Hematopoietic multipotent progenitor cell (in vitro differentiated cells): ENCODE data around the gene PGM5. TPM values are rescaled to one million over a fixed set of nuclear protein-coding genes. Genes with fewer than 3 reads are reported as not detected.

Source experiments
- DNase-seq, 3 donors: peaks; one replicate each; pipeline ENCODE4 v3.0.0-alpha.2; 2011 to 2015; ENCODE audit warnings: low read depth in 2 of 3, low spot score in 2 of 3
- total RNA-seq: library from RNA; depleted of rRNA; stranded (reverse); fragments of >200 nt; gene quantifications from one replicate; pipeline ENCODE4 v1.2.3, GENCODE V29; 2012

PGM5 gene
- total RNA-seq, 1 donor, result 14.8 TPM

DNA sequence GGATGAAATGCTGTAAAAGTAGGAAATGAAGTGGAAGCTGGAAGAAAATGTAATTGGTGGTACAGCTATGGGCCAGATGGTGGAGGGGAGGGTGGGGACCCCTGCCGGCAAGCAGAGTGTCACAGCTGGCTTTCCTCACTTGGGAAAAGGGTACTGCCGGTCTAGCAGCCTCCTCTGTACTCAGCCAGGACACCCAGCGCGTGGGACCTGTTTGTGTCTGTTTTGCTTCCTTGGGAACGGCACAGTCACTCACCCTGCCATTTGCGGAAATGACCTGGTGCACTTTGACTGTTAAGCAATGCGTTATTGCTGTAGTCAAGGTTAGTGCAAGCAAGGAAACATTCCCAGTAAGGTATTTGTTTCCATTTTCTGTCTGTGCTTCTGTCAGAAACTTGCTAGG lies 174.2 kb downstream of the PGM5 start:
- DNase-seq, result no peak

DNA sequence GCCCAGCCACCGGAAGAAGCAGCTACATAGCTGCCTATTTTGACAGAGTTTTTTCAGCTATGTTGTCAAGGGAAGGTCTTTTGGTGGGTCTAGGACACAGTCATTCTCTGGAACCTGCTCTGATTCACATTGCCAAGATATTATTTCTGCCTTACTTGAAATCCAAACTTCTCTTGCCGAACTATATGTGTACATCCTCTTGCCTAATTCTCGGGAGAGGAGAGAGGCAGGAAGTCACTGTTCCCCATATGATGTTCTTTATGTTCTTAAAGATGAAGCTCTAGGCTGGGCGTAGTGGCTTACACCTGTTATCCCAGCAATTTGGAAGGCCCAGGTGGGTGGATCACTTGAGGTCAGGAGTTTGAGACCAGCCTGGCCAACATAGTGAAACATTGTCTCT lies 175.7 kb downstream of the PGM5 start:
- no peak for DNase-seq

- DNase-seq, result no peak
These were observed 177.3 kb downstream of the PGM5 start for GRCh38 chr9:68533678-68534077.

DNA sequence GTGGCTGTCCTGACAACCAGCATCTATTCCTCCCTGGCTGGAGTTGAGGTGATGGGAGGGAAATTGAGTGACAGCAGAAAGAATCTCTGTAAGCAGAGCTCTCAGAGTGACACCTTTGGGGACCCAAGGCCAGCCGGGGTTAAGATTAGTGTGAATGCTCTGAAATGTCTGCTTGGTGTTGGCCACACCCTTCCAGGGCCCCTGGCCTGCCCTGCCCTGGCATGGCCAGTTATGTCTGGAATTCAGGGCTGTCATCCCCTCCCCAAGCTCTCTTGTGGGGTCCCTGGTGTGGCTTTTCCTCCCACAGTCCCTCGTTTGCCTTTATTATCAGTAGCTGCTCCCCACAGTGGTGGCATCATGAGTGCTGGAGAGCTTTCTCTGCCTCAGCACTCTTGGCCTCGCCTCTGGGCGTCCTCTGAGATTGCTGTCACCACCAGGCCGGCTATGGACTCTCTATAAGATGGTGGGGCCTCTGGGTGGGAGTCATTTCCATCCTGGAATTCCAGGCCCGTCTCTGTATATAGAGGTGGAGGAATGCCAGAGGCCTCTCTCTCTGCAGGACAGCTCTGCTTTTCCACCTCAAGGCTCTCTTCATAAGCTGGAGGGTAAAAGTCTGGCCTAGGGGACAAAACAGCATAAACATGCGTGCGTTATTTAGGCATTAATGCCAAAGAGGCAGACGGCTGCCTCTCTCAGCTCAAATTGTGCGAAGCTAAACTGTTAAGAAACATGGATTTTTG lies 180.6 kb downstream of the PGM5 start:
- DNase-seq, result no peak

GRCh38 chr9:68537616-68537880 lies 181.1 kb downstream of the PGM5 start:
- no peak for DNase-seq

GRCh38 chr9:68538200-68538599 lies 181.8 kb downstream of the PGM5 start:
- DNase-seq, result no peak

- DNase-seq, result no peak
These were observed 184.5 kb downstream of the PGM5 start, which contains the start of gene TMEM252 for GRCh38 chr9:68540712-68541535. Gene TMEM252 (minus strand): TSS chr9:68540883. CDS start chr9:68540814, 69 bp downstream.

DNA sequence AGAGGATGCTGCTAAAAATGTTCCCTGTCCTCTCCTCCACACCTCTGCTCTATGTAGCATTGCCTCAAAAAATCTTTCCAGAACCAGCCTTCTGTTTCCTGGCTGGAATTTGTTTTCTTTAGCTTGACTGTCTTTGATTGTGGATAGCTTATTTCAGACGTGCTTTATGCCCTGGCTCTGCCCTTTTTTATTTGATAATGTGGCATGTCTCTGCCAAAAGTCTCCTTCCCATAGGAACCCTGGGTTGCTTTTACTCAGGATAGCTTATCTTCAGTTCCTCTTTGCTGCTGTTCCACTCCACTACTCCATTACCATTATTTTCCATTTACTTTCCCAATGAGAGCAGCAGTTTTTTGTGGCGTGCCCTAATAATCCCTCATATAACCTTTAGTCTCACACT lies 185.2 kb downstream of the PGM5 start:
- no peak for DNase-seq

GRCh38 chr9:68545033-68545705 lies 188.8 kb downstream of the PGM5 start:
- DNase-seq, result no peak

DNA sequence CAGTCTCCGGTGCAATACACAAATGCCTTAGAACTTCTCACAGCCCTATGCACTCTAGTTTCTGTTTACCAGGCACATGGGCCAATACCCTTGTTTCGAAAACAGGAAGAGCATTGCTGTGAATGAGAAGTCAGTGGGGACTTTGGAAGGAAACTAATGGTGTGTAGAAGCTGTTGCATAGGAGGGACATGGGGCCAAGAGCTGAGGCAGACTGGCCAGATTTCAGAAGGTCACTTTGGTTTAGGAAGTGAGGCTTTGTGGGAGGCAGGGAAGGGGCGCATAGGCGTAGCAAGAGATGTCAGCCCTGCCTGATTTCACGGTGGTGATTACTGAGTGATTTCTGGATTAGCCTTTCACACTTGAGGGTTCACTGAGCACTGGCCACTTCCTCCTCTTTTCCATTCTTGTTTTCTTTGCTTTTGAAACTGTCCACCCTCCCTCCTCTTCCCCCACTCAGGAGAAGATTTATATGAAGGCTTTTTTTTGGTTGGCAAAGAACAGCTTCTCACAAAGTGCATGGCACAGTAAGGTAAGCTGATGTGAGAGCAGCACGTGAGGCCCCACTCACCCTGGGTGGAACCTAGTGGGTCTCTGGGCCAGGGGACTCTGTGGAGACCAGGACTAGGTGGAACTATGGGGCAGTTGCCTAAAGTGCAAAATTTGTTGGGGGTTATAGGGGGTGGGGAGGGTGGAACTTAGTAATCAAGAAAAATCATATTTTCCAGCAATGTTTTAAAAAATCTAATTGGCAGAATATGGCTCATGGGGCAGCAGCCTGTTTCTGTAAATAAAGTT lies 190.4 kb downstream of the PGM5 start:
- peak in 2 of 3 donors; percentile 12 to 59 for DNase-seq

GRCh38 chr9:68547417-68547816 lies 191.0 kb downstream of the PGM5 start:
- peak in 1 of 3 donors; percentile 28 for DNase-seq

- DNase-seq, result no peak
These were observed 191.8 kb downstream of the PGM5 start for GRCh38 chr9:68548241-68548640.

- DNase-seq, result no peak
These were observed 194.8 kb downstream of the PGM5 start for GRCh38 chr9:68551191-68551590.

DNA sequence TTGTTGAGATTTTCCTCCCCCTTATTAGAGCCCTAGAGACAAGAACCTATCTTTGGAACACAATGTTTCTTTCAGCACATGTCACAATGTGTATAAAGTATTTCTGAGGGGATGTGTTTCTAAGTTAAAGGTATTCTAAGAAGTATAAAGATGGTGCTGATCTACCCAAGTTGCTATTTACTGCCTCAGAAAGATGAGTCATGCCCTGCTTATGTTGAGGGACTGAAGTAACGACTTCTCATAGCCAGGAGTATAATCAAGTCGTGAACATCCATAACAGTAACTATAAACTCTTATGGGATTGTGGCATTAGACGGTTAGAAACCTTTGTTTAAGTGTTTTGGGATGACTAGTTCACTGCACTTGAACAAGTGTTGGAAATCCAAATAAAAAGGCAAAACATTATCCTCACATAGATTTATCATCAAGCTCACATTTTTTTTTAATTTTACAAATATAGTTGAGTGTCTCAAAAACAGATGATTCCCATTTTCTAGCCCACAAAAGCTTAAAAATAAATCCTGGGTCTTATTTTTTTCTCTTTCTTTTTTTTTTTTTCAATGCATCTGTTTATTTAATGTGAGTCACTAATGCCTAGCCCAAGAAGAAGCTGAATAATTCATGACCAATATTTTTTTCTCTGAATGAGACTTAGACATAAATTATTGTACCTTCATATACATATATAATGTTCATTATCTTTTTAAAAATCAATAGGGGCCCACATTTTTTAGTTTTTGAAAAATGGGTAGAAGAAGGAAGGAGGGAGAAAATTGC lies 196.5 kb downstream of the PGM5 start:
- DNase-seq, result no peak

DNA sequence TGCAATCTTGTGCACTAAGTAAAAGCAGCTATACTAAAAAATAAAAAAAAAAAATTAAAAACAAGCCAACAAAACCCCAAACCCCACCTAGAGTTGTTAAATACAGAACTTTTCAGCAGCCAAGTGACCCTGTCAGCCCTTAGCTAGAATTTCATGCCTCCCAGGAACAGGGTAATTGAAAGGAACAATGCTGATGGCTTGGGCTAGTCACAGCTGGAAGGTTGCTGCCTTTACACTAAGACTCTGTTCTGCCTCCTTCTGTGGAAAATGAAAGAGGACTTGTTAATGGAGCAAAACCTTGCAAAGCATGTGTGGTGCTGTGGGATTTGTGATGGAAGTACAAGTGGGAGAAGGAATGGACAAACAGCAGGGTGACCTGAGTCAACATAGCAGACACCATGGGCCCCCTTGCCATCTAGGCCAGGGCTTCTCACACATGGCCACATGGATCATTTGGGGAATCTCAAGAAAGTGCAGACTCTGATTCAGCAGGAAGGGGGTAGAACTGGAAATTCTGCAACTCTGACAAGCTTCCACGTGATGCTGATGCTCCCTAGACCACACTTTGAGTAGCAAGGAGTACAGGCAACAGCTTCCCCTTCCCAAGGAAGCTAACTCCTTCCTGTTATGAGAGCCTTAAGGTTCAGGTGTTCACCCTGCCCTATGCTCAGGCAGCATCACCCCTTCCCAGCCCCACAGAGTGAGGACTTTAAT lies 199.2 kb downstream of the PGM5 start:
- DNase-seq, result no peak

GRCh38 chr9:68558545-68558944 lies 202.1 kb downstream of the PGM5 start:
- no peak for DNase-seq

GRCh38 chr9:68560071-68560844 lies 203.8 kb downstream of the PGM5 start:
- peak; percentile 11 to 86 (median 70) for DNase-seq

DNA sequence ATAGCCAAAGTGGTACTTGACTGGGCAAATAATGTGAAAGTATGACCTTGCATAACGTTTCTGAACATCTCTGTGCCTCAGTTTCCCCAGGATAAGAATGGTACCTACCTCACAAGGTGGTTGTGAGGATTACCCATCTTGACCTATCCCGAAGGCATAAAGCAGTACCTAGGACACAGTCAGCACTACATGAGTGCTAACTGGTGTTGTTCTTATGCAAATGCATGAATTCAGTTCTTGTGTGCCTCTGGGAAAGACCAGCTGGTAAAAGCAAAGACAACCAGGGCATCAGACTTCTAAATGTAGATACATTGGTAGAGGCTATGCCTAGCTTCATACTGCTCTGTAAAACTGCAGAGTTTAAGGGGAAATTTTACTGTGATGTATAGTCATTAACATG lies 206.1 kb downstream of the PGM5 start:
- DNase-seq, result no peak

GRCh38 chr9:68567565-68567964 lies 211.2 kb downstream of the PGM5 start:
- no peak for DNase-seq
